Measurements from ENCODE around the gene KLHL30.

DNA sequence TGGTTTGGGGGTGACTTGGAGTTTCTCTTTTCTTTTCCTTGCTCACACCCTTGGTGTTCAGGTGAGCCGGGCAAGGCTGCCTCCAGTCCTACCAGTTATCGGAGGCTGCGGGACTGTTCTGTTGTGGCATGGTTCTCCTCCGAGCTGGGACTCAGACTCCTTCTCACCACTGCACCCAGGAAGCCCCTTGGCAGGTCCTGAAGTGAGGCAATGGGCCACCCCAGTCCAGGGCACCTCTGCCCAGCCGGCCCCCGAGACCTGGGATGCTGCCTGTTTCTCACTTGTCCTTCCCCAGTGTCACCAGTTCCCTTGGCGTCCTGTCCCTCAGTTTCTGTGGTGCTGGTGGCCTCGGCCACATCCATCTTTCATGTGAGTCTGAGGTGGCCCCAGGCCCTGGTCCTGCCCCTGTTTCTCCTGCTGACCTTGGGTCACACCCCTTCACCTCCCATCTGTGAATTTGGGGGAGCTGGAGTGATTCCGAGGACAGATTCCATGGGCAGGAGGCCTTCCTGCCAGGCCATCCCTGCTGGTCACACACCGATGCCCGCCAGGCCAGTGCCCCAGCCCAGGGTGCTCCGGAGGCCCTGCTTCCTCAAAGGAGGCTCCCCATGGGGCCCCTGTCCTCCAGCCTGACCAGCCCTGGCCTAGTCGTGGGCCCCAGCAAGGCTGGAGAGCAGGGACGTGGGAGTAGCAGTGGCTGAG is 6.6 kb upstream of the KLHL30 start:
- TF ChIP-seq CTCF (conservative IDR thresholded peaks at IDR 0.05 in 1 of 2, IDR thresholded peaks at IDR 0.05 in 1 of 2; ENCODE audit: low read depth in 1 of 2, low read length in 2 of 2): no peak
- no peak for TF ChIP-seq EZH2 (IDR thresholded peaks at IDR 0.05; ENCODE audit: low read length, missing control alignments)
